Measurements from ENCODE around the gene SMARCD3. TPM values are rescaled to one million over a fixed set of nuclear protein-coding genes. Genes with fewer than 3 reads are reported as not detected.

The SMARCD3 gene
- total and polyA plus RNA-seq, 2 donors (not counting 1 experiment from before 2014, with no cell fraction given): 23.8 to 30.7 TPM

DNA sequence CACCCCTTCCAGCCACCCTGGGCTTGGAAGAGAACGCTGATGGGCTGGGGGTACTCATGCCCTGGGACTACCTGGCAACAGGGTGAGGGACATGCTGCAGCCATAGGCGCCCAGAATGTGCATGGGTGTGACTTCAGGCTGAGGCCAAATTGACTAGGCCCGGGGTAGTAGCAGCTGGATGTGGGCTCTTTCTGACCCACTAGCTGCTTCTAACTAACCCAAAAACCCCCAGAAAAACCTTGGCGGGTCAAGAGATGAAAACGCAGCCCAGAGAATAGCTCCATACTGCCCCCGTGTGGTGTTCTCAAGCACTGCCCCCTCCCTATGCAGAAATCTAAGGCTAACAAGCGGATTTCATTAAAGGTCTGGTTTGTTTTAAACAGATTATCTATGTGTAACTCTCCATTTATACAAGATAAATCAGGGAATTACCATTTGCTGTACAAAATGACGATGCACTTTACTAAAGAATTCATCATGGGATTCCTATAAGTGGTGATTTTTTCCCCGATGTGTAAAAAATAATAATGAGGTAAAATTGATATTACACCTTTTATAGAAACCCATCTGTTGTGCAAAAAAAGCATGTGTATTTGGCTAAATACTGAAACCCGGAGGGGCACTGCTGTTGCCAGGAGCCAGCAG lies 4.2 kb downstream of the SMARCD3 start:
- no peak overlapping the region for H2AFZ ChIP-seq (ENCODE audit: low read length)
- H3K36me3 ChIP-seq (ENCODE audit: control insufficient read depth, insufficient read depth, low read length): peaks cover 13% of the 10 kb centered on the region
- H4K20me1 ChIP-seq (ENCODE audit: control insufficient read depth, extremely low read depth, insufficient read depth, low read length): no peaks in the 10 kb centered on the region
- no peak overlapping the region for H3K9ac ChIP-seq (ENCODE audit: insufficient read depth, low read length)
- TF ChIP-seq, protein P1, sequence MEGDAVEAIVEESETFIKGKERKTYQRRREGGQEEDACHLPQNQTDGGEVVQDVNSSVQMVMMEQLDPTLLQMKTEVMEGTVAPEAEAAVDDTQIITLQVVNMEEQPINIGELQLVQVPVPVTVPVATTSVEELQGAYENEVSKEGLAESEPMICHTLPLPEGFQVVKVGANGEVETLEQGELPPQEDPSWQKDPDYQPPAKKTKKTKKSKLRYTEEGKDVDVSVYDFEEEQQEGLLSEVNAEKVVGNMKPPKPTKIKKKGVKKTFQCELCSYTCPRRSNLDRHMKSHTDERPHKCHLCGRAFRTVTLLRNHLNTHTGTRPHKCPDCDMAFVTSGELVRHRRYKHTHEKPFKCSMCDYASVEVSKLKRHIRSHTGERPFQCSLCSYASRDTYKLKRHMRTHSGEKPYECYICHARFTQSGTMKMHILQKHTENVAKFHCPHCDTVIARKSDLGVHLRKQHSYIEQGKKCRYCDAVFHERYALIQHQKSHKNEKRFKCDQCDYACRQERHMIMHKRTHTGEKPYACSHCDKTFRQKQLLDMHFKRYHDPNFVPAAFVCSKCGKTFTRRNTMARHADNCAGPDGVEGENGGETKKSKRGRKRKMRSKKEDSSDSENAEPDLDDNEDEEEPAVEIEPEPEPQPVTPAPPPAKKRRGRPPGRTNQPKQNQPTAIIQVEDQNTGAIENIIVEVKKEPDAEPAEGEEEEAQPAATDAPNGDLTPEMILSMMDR (conservative IDR thresholded peaks at IDR 0.05 in 1 of 2, IDR thresholded peaks at IDR 0.05 in 1 of 2; ENCODE audit: low read depth in 1 of 2, low read length in 2 of 2): peak; percentile 88 to 95
- TF ChIP-seq EZH2 (IDR thresholded peaks at IDR 0.05; ENCODE audit: low read length, missing control alignments): no peak
- H3K27me3 ChIP-seq (ENCODE audit: control insufficient read depth, insufficient read depth, low read length): no peaks in the 10 kb centered on the region
- peaks cover 6% of the 10 kb centered on the region for H3K79me2 ChIP-seq (ENCODE audit: control insufficient read depth, insufficient read depth, low read length)
- H3K4me1 ChIP-seq (ENCODE audit: control insufficient read depth, extremely low read depth, insufficient read depth, low read length): peaks cover 28% of the 10 kb centered on the region
- no peaks in the 10 kb centered on the region for H3K9me3 ChIP-seq (ENCODE audit: control insufficient read depth, insufficient read depth, low read depth, low read length)
- peak in 1 of 2 donors; percentile 60 for DNase-seq (ENCODE audit: low read depth in 2 of 2)
- H3K27ac ChIP-seq (ENCODE audit: insufficient read depth, low read length): no peak overlapping the region
- H3K4me2 ChIP-seq (ENCODE audit: extremely low read depth, insufficient read depth, low read length): peak overlapping the region; percentile 68
- H3K4me3 ChIP-seq (replicated peaks in 1 of 4; ENCODE audit: control extremely low read depth in 1 of 4, insufficient read depth in 1 of 4, low read depth in 3 of 4, low read length in 4 of 4): peak overlapping the region in 1 of 4 experiments; percentile 41

- Histone ChIP-seq H4K20me1 (ENCODE audit: control insufficient read depth, extremely low read depth, insufficient read depth, low read length) (no peaks in the 10 kb centered on the region), H3K4me3 (replicated peaks in 1 of 4; ENCODE audit: control extremely low read depth in 1 of 4, insufficient read depth in 1 of 4, low read depth in 3 of 4, low read length in 4 of 4) (no peak overlapping the region), H3K9ac (ENCODE audit: insufficient read depth, low read length) (no peak overlapping the region), H3K79me2 (ENCODE audit: control insufficient read depth, insufficient read depth, low read length) (peaks cover 11% of the 10 kb centered on the region), H3K9me3 (ENCODE audit: control insufficient read depth, insufficient read depth, low read depth, low read length) (no peaks in the 10 kb centered on the region), H3K4me2 (ENCODE audit: extremely low read depth, insufficient read depth, low read length) (no peak overlapping the region), H2AFZ (ENCODE audit: low read length) (no peak overlapping the region), H3K27me3 (ENCODE audit: control insufficient read depth, insufficient read depth, low read length) (no peaks in the 10 kb centered on the region), H3K36me3 (ENCODE audit: control insufficient read depth, insufficient read depth, low read length) (peaks cover 19% of the 10 kb centered on the region), H3K27ac (ENCODE audit: insufficient read depth, low read length) (peak overlapping the region; percentile 8), H3K4me1 (ENCODE audit: control insufficient read depth, extremely low read depth, insufficient read depth, low read length) (peaks cover 24% of the 10 kb centered on the region)
- TF ChIP-seq, protein P1 (conservative IDR thresholded peaks at IDR 0.05 in 1 of 2, IDR thresholded peaks at IDR 0.05 in 1 of 2; ENCODE audit: low read depth in 1 of 2, low read length in 2 of 2): no peak
- TF ChIP-seq EZH2 (IDR thresholded peaks at IDR 0.05; ENCODE audit: low read length, missing control alignments): no peak
- no peak for DNase-seq (ENCODE audit: low read depth in 2 of 2)
Measured at GRCh38 chr7:151243408-151244195, 4.9 kb downstream of the SMARCD3 start.

DNA sequence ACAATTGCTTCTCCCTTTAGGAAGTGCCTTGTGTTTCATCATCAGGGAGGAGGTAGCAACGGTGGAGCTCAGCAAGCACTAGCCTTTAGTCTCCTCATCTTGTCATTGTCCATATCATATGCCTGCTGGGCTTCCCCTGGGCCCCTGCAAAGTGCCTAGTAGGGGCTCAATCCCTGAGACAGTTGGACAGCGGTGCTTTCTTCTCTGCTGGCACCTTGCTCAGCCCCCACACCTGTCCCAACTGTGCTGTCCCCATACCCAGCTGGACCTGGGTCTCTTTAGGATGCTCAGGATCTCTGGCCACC lies 5.5 kb downstream of the SMARCD3 start:
- DNase-seq (ENCODE audit: low read depth in 2 of 2): no peak
- H3K9ac ChIP-seq (ENCODE audit: insufficient read depth, low read length): no peak overlapping the region
- H3K9me3 ChIP-seq (ENCODE audit: control insufficient read depth, insufficient read depth, low read depth, low read length): no peaks in the 10 kb centered on the region
- TF ChIP-seq, protein P1 (conservative IDR thresholded peaks at IDR 0.05 in 1 of 2, IDR thresholded peaks at IDR 0.05 in 1 of 2; ENCODE audit: low read depth in 1 of 2, low read length in 2 of 2): no peak
- TF ChIP-seq EZH2 (IDR thresholded peaks at IDR 0.05; ENCODE audit: low read length, missing control alignments): no peak
- no peak overlapping the region for H3K4me3 ChIP-seq (replicated peaks in 1 of 4; ENCODE audit: control extremely low read depth in 1 of 4, insufficient read depth in 1 of 4, low read depth in 3 of 4, low read length in 4 of 4)
- peaks cover 11% of the 10 kb centered on the region for H3K79me2 ChIP-seq (ENCODE audit: control insufficient read depth, insufficient read depth, low read length)
- peak overlapping the region; percentile 8 for H3K27ac ChIP-seq (ENCODE audit: insufficient read depth, low read length)
- H3K27me3 ChIP-seq (ENCODE audit: control insufficient read depth, insufficient read depth, low read length): no peaks in the 10 kb centered on the region
- no peak overlapping the region for H3K4me2 ChIP-seq (ENCODE audit: extremely low read depth, insufficient read depth, low read length)
- H2AFZ ChIP-seq (ENCODE audit: low read length): no peak overlapping the region
- H4K20me1 ChIP-seq (ENCODE audit: control insufficient read depth, extremely low read depth, insufficient read depth, low read length): no peaks in the 10 kb centered on the region
- H3K4me1 ChIP-seq (ENCODE audit: control insufficient read depth, extremely low read depth, insufficient read depth, low read length): peaks cover 24% of the 10 kb centered on the region
- H3K36me3 ChIP-seq (ENCODE audit: control insufficient read depth, insufficient read depth, low read length): peaks cover 22% of the 10 kb centered on the region
